Right atrium auricular region (tissue), 2 donors: ENCODE data around the gene RITA1. TPM values are rescaled to one million over a fixed set of nuclear protein-coding genes. Genes with fewer than 3 reads are reported as not detected.

Experiments
- DNase-seq: peaks from one replicate; pipeline ENCODE4 v3.0.0-alpha.2; 2019; ENCODE audit warnings: low spot score
- H3K27ac ChIP-seq, 2 donors: fragments of 200-600 bp; sonication (generic); 1 replicate in 1 of 2; 2 replicates in 1 of 2; pipeline ENCODE4 v1.5.1; 2016 to 2019
- H3K27me3 ChIP-seq, 2 donors: fragments of 200-600 bp; sonication (generic); one replicate each; pipeline versions ENCODE4 v1.5.1 to v1.6.0; 2017 to 2019
- H3K36me3 ChIP-seq: fragments of 200-600 bp; sonication (generic); one replicate; pipeline ENCODE4 v1.5.1; 2016
- H3K4me1 ChIP-seq, 2 donors: fragments of 200-600 bp; sonication (generic); one replicate each; pipeline versions ENCODE4 v1.5.1 to v1.6.0; 2017 to 2019
- H3K4me3 ChIP-seq, 2 donors: fragments of 200-600 bp; sonication (generic); 1 replicate in 1 of 2; 2 replicates in 1 of 2; pipeline ENCODE4 v1.5.1; 2017 to 2019; ENCODE audit warnings: mild to moderate bottlenecking in 1 of 2, moderate library complexity in 1 of 2
- H3K9me3 ChIP-seq, 2 donors: fragments of 200-600 bp; sonication (generic); one replicate each; pipeline ENCODE4 v1.5.1; 2019
- total RNA-seq, 2 donors: library from RNA; depleted of rRNA; stranded (reverse); fragments of >200 nt; gene quantifications; one replicate each; pipeline ENCODE4 v1.1.0, GENCODE V29; 2016
- TF ChIP-seq, protein P1 (sequence below), 2 donors: fragments of 200-600 bp; sonication (generic); IDR thresholded peaks; one replicate each; pipeline ENCODE4 v1.5.1; 2019; ENCODE audit warnings: antibody characterized with exemption in 2 of 2

The RITA1 gene
- total RNA-seq, 2 donors from 2014 or later: 18.2 to 25.4 TPM

DNA sequence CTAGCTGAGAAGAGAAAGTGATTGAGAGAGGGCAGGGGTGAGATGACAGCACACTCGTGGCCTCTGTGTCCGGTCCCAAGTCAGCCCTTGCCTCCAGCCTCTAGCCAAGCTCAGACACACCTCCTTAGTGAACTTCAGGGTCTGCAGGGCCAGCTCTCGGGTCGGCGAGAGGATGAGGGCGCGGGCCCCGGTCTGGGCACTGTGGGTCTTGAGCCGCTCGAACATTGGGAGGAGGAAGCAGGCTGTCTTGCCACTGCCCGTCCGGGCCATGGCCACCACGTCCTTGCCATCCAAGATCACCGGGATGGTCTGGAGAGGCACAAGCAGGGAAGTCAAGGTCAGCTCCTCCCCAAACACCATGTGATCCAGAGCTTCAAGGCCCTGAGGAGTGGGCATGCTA lies 6.5 kb upstream of the RITA1 start:
- H3K4me1 ChIP-seq: peaks cover 0 to 7% of the 10 kb centered on the region in 2 donors
- peaks cover 56% of the 10 kb centered on the region for H3K36me3 ChIP-seq
- no peaks in the 10 kb centered on the region for H3K27me3 ChIP-seq
- TF ChIP-seq, protein P1, sequence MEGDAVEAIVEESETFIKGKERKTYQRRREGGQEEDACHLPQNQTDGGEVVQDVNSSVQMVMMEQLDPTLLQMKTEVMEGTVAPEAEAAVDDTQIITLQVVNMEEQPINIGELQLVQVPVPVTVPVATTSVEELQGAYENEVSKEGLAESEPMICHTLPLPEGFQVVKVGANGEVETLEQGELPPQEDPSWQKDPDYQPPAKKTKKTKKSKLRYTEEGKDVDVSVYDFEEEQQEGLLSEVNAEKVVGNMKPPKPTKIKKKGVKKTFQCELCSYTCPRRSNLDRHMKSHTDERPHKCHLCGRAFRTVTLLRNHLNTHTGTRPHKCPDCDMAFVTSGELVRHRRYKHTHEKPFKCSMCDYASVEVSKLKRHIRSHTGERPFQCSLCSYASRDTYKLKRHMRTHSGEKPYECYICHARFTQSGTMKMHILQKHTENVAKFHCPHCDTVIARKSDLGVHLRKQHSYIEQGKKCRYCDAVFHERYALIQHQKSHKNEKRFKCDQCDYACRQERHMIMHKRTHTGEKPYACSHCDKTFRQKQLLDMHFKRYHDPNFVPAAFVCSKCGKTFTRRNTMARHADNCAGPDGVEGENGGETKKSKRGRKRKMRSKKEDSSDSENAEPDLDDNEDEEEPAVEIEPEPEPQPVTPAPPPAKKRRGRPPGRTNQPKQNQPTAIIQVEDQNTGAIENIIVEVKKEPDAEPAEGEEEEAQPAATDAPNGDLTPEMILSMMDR (IDR thresholded peaks at IDR 0.05): no peak
- peaks cover 0 to 3% of the 10 kb centered on the region in 2 donors for H3K9me3 ChIP-seq
- H3K4me3 ChIP-seq: no peak overlapping the region
- H3K27ac ChIP-seq: no peak overlapping the region
- DNase-seq: no peak

DNA sequence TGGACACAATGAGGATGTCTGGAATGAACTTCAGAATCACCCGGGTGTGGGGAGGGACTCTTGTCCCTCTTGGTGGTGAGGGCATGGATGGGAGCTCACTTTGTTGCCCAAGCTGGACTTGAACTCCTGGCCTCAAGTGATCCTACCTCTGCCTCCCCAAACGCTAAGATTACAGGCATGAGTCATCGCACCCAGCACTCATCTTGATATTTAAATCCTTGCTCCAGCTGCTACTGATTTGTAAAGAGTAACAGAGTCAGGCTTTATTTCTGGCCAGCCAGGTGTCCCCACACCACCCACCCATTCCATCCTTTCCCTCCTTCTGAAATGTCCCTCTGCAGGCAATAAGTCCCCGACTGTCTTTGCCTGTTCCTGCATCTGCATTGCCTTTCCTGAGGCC lies 5.2 kb upstream of the RITA1 start:
- H3K27me3 ChIP-seq: no peaks in the 10 kb centered on the region
- TF ChIP-seq, protein P1 (IDR thresholded peaks at IDR 0.05): no peak
- no peak for DNase-seq
- H3K27ac ChIP-seq: no peak overlapping the region
- H3K36me3 ChIP-seq: peaks cover 44% of the 10 kb centered on the region
- H3K4me1 ChIP-seq: peaks cover 0 to 13% of the 10 kb centered on the region in 2 donors
- H3K9me3 ChIP-seq: peaks cover 0 to 3% of the 10 kb centered on the region in 2 donors
- H3K4me3 ChIP-seq: no peak overlapping the region

DNA sequence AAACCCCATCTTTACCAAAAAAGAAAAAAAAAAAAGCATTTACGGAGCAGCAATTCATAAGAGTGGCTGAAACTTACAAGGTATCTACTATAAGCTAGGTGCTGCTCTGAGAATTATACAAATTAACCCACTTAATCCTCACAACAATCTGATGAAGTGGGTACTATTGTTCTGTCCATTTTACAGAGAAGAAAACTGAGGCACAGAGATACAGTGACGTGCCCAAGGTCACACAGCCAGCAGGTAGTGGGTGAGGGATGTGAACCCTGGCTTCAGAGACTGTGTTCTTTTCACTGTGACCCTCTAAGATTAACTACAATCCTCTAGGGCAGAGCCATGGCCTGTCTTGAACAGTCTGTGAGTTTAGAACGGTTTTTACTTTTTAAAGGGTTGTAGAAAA lies 3.5 kb upstream of the RITA1 start:
- TF ChIP-seq, protein P1 (IDR thresholded peaks at IDR 0.05): no peak
- Histone ChIP-seq H3K4me1 (peaks cover 0 to 25% of the 10 kb centered on the region in 2 donors), H3K27ac (no peak overlapping the region), H3K4me3 (no peak overlapping the region), H3K36me3 (peaks cover 38% of the 10 kb centered on the region), H3K27me3 (no peaks in the 10 kb centered on the region), H3K9me3 (peaks cover 0 to 3% of the 10 kb centered on the region in 2 donors)
- no peak for DNase-seq

DNA sequence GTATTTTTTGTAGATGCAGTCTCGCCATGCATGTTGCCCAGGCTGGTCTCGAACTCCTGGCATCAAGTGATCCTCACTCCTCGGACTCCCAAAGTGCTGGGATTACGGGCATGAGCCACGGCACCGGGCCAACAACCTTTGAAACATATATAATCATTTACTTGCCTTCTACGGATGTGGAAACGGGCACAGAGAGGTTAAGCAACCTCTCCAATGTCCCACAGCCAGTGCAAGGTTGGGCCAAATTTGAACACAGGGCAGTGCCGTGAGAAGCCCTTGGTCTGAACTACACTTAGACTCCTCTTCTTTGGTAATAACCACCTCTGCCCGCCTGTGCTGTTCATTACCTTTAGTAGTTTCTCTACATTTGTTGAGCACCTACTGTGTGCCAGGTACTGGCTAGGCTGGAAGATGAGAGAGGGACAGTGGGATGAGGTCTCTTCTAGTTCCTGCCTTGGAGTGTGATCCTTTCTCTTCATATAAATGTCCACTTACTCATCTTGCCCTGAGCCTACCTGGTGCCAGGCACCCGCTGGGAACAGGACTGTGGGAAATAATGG lies 2.4 kb upstream of the RITA1 start:
- H3K36me3 ChIP-seq: peaks cover 27% of the 10 kb centered on the region
- H3K27ac ChIP-seq: no peak overlapping the region
- H3K4me1 ChIP-seq: peaks cover 0 to 27% of the 10 kb centered on the region in 2 donors
- H3K4me3 ChIP-seq: no peak overlapping the region
- no peaks in the 10 kb centered on the region for H3K9me3 ChIP-seq
- TF ChIP-seq, protein P1 (IDR thresholded peaks at IDR 0.05): no peak
- no peak for DNase-seq
- H3K27me3 ChIP-seq: no peaks in the 10 kb centered on the region

DNA sequence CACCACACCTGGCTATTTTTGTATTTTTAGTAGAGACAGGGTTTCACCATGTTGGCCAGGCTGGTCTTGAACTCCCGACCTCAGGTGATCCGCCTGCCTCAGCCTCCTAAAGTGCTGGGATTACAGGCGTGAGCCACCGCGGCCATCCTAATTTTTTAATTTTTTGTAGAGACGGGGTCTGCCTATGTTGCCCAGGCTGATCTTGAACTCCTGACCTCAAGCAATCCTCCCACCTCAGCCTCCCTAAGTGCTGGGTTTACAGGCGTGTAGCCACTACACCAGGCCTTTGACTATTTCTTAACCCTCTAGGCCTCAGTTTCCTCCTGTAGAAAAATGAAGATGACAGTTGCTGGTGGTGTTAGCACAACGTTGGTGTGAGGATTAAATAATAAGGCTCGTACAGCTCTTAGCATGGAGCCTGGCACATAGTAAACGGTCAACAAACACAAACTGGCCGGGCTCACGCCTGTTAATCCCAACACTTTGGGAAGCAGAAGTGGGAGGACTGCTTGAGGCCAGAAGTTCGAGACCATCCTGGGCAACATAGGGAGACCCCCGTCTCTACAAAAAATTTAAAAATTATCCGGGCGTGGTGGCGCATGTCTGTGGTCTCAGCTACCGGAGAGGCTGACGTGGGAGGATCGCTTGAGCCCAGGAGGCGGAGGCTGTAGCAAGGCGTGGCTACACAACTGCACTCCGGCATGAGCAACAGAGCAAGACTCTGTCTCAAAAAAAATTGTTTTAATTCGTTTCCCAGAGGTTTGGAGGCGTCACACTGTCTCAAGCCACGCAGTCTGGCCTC lies 1.2 kb upstream of the RITA1 start:
- H3K27me3 ChIP-seq: no peaks in the 10 kb centered on the region
- peaks cover 0 to 27% of the 10 kb centered on the region in 2 donors for H3K4me1 ChIP-seq
- H3K4me3 ChIP-seq: peak overlapping the region; percentile 98 to 100
- H3K36me3 ChIP-seq: peaks cover 15% of the 10 kb centered on the region
- DNase-seq: no peak
- H3K27ac ChIP-seq: peak overlapping the region; percentile 91 to 98
- TF ChIP-seq, protein P1 (IDR thresholded peaks at IDR 0.05): no peak
- no peaks in the 10 kb centered on the region for H3K9me3 ChIP-seq
